HG03457 (cell line): ENCODE data around the gene PANK3.
A peak's percentile ranks its signal among the peaks of the same experiment; 100 is the strongest.

ENCODE experiments used
- ATAC-seq: cut with Tn5 transposase; IDR thresholded peaks from one replicate; pipeline ENCODE4 v1.9.1; 2021; ENCODE audit warnings: moderate number of reproducible peaks; ENCODE audit not compliant: unreplicated experiment

Gene PANK3

DNA sequence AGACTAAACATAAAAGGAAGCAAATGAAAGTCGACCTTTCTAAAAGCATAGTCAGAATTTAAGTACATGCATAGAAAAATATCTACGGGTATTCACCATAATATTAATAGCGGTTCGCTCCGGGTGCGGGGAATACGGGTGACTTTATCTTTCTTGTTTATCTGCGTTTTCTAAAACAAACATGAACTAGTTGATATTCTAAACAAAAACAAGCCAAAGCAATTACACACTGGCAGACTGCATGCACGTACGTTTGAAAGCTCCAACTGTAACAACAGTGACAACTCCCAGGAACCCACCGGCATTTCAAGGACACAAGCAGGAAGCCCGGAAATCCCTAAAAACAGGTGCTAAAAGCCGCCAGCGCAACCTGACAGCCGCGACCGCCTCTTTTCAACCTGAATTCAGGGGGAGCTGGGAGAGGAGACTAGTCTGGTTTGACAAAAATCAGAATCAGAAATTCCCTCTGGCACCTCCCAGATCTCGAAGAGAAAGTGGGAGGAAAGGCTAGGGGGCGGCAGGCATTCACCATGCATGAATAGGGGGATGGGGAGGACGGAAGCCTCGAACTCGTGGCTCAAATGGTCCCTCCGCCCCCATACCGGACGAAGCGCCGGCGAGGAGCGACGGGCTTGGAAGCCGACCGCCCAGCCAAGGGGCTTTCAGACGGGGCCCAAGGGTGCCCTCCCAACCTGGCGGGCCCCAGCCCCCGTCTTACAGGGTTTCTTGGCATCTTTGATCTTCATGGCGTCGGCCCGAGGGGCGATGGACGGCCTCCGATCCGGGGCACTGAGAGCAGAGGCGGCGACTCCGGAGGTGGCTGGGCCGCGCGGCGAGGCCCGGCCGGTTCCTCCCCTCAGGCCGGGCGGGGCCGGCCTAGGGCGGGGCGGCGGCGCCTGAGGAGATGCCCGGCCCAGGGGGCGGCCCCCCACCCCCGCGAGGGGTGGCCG, at the start of gene PANK3:
Gene PANK3, minus strand, starts transcription at position 831 of the 950 bp plus-strand sequence. Its CDS starts 85 bp downstream, at position 746.
- peak; percentile 47 for ATAC-seq

DNA sequence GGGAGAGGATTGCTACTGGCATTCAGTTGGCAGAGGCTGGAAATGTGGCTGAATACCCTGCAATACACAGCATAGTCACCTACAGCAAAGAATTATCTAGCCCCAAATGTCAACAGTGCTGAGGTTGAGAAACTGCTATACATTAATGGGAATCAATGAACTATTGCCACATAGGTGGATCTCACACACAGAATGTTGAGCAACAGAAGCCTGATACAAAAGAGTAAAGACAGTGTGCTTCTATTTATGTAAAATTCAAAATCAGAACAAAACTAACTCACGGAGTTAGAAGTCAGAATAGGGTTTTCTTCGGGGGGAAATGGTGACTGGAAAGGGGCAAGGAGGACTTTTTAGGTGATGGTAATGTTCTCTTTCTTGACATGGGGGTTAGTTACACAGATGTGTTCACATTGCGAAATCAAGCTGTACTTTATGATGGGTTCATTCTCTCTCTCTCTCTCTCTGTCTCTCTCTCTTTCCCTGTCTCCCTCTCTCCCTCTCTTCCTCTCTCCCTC, 45.7 kb upstream of the PANK3 start:
- ATAC-seq = no peak

DNA sequence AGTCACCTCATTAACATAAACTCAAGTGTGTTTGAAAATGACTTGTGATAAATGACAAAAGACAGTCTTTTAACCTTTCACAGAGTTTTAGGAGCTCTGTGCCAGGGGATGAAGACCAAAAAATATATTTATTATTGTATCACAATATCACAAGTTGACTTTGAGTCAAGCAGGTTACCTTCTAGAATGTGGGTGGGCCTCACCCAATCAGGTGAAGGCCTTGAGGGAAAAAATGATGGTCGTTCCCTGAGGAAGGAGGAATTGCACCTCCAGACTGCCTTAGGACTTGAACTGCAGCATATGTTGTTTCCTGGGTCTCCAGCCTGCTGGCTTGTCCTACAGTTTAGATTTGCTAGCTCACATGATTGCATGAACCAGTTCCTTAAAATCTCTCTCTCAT, 41.6 kb upstream of the PANK3 start:
- no peak for ATAC-seq

DNA sequence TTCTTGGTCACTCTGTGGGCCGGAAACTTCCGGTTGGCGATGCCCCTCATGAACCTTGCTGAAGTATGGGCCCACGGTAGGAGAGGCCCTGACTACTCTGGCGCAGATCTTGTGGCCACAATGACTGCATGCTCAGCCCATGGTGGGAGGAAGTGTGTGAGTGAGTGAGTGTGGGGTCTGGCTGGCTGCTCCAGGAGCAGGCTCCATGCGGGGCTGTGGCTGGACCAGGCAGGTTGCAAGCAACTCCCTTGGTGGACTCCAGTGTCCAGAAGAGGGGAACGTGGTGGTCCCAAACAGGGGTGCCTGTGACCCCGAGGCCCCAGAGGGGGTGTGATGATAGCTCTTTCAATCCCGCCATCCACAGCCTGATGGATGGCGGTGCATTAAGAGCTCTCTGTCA, 35.5 kb upstream of the PANK3 start:
- ATAC-seq = no peak

DNA sequence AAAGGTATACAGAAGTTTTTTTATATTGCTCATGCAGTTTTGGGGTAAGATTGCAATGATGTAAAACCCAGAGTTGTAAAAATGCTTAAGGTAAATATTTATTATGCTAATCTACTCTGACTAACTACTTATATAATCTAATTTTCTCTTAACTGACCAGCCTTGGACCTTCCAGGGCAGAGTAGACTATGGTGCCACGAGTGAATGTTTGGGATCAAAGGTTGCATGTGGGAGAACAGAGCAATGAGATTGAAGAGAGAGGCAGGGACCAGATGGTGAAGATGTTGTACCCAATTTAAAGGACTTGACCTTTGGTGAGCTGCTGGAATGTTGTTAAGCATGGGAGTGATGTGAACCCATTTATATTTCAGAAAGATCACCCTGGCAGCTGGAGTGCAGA, 34.8 kb upstream of the PANK3 start:
- ATAC-seq = no peak

DNA sequence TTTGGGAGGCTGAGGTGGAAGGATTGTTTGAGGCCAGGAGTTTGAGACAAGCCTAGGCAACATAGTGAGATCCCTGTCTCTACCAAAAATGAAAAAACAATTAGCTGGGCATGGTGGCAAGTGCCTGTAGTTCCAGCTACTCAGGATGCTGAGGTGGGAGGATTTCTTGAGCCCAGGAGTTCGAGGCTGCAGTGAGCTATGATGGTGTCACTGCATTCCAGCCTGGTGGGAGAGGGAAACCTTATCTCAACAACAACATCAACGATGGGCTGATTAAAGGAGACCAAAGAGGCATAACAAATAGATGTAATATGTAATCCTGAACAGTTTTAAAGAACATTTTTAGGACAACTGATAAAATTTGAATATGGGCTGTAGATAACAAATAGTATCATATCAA, 34.2 kb upstream of the PANK3 start:
- ATAC-seq = no peak

DNA sequence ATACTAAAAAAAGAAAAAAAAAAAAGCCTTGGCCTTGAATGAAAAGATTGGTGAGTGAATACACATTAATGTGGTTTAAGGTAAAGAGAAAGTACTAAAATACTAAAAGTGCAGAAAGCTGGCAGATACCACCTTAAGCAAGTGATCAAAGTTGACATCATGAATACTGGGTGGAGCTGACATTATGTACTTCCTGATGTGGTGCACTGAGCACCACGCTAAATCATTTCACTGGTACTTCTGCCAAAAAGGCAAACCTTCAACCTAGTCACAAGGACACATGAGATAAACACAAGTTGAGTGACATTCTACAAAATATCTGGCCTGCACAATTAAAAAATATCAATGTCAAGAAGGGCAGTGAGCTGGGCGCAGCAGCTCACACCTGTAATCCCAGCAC, 33.8 kb upstream of the PANK3 start:
- ATAC-seq = no peak

DNA sequence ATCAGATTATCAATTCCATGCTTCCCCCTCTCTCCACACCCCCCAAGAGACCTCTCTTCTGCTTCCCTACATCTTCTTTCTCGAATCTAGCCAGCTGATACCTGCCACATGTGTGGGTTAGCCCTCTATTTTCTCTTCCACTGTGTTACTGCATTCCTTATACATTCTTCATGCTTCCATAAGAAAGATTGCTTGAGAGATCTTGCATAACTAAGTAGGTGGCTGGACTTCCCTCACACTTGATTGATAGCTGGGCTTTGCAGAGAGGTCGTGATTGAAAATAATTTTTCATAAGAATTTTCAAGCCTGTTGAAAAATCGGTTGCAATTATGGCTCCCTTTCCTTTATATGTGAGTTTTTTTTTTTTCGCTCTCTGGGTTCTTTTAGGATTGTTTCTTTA, 33.0 kb upstream of the PANK3 start:
- ATAC-seq = no peak

DNA sequence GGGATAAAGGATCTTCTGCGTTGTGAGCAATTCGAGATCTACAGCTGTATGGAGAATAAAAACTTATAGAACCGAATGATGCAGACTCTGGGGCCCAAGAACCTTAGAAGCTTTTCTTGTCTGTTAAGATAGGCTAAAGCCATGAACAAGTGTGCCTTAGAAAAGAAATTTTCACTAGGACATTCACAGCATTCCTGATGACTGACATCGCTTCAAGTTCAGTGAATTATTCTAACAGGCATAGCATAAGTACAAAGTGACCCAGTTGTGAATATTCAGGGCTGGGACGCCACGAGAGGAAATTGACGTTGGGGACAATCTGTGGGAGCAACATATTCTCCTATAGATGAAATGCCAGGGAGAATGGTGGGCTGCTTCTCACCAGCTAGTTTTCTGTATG, 32.0 kb upstream of the PANK3 start:
- ATAC-seq = no peak

DNA sequence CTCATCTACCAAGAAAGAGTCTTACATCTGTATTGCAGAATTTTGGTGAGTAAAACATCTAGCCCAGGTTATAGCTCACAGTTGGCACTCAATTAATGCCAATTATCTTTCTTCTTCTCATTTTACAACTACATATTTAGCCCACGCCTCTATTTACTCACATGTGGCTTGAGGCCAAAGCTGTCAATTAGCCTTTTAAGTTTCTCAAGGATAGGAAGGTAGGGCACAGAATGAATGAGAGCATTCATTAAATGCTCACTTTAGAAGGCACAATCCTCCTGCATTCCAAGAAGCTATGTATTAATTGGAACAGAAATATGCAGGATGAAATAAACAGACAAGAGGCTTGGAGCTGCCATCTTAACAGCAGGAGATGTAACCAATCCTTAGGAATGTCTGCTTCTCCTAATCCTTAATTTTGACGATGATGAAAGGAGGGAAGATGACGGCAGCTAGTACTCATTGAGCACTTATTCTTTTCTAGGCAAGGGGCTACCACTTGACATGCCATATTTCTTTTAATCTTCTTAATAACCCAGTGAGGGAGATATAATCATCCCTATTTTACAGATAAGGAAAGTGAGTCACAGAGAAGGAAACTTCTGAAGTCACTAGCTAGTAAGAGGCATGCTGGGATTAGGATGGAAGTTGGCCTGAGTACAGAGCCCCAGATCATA, 30.8 kb upstream of the PANK3 start:
- ATAC-seq = no peak

DNA sequence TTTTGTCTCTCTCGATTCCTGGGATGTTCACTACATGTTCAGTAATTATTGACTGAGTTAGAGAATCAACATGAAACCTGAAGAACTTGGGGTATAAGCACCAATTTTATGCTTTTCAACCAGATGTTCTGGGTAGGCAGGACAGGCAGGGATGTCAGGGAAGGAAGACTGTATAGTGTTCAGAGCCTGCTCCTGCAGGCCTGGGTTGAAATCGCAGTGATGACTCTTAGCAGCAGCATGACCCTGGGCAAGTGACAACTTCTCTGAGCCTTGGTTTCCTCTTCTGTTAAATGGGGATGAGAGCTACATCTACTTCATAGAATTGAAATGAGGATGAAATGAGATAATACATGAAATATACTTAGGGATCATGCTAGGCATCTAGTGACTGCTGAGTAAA, 29.7 kb upstream of the PANK3 start:
- ATAC-seq = no peak

DNA sequence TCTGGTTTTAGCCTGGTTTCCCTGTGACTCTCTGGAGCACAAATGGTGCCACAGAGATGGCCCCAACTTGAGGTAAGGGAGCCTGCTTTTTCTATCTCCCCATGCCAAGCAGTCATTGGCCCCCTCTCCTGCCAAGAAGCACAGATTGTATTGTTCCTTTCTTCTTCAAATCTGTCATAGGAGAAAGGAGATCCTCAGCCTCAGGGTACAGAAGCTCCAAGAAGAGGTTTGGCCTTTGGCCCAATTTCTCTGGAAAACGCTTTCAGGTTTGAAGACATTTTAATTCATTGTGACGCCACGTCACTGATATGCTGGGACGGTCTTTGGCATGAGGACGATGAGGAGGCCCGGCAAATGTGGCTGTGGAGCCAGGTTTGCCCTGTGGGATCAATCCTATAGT, 29.2 kb upstream of the PANK3 start:
- ATAC-seq = no peak

DNA sequence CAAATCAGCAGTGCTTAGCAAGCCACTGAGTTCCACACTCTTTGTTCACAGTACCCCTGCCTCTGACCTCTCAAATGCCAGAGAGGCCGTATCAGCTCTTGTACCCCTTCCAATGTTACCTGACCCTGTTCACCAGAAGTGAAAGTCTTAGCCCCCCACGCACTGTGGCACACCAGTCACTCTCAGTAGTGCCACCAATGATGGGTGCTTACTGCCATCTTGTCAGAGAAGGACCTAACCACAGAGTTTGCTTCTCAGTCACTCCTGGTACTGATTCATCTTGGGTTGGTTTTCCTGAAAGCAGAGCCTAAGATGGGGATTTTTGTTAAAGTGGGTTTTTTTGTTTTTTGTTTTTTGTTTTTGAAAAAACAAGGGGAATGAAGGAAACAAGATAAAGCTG, 28.8 kb upstream of the PANK3 start:
- peak; percentile 64 for ATAC-seq

DNA sequence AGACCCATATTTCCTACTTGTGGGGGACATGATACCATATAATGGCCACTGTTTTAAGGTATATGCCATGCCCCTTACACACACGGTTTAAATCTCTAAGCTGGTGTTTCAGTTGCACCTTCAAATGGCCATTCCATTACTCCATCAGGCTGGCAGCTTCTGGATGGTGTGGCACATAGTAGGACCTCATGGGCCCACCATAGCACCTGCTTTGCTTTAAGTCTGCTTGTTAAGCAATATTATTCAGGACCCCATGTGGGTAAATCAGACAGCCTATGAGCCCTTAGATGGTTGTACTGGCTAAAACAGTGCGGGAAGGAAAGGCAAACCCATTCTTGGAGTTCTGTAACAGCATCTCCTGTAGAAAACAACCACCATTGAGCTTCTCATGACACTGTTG, 27.4 kb upstream of the PANK3 start:
- ATAC-seq = no peak

DNA sequence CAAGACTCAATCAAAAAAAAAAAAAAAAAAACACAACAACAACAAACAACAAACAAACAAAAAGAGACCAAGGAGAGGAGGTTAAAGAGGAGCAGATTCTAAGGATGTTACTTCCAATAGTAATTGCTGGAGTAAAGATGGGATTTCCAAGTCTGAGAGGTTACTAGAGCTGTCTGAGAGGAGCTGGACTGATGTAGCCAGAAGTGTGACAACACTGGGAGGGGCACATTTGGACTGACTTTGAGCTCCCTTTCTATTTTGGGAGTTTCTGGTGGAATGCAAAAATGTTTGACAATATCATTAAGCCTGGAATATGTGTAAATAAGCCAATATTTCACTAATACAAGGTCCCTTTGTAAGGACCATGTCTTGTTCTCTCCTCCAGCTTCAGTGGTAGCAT, 25.3 kb upstream of the PANK3 start:
- no peak for ATAC-seq

DNA sequence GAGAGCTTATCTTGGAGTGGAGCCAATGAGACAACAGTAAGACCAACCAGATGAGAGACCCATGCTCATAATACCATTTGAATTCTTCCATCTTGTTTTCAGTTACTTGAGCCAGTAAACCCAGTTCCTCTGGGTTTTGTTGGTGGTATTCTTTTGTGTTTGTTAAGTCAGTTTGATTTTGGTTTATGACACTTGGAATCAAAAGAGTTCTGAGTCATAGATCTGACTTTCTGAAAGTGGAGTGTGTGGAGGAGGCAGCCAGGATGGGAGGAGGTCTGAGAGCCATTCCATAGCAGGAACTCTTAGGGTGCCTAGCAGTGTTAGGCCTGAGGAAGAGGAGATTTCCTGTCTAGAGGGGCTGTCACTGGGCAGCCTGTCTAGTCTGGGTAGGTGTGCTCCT, 24.6 kb upstream of the PANK3 start:
- no peak for ATAC-seq

DNA sequence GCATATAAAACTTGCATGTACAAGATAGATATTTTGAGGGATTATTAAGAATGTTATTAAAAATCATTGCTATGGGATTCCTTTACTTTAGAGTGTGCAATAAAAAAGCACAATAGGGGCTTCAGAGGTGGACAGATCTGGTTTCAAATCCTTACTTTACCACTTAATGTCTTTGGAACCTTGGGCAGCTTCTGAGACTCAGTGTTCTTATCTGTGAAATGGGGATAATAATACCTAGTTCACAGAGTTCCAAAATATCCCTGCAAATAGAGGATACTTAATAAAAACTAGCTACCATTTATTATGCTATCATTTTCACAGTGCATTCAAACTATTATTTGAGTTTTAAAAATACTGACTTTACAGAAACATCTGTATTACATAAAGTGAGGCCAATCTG, 23.3 kb upstream of the PANK3 start:
- no peak for ATAC-seq

DNA sequence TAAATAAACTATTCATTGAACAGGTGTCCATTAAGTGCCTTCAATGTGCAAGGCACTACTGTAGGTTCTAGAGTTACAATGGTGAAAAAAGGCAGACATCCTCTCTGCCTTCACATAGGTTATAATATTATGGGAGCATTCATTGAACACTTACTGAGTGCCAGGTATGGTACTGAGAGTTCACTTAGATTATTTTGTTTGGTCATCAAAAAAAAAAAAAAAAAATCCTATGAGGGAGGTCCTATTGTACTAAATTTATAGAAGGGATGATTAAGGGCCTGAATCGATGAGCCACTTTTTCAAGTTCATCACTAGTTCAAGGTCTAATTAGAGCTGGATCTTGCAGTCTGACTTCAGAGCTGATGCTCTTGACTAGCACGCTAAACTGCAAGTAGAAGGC, 22.8 kb upstream of the PANK3 start:
- no peak for ATAC-seq

DNA sequence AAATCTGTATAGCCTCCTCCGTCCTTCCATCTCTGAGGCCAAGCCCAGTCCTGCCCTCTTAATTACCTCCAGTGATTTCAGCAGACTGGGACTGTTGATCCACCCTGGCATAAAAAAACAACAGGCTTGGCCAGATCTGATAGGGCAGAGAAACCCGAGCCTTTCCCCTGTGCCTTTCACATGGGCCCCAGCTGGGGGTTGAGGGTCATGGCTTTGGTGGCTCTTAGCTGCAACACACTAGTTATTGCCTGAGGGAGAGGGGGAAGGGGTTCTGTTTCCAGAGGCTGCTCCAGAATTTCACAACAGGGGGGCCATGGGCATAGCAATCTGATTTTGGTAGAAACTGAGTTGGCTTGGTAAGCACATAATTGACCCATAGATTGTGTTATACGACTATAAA, 21.2 kb upstream of the PANK3 start:
- ATAC-seq = no peak

DNA sequence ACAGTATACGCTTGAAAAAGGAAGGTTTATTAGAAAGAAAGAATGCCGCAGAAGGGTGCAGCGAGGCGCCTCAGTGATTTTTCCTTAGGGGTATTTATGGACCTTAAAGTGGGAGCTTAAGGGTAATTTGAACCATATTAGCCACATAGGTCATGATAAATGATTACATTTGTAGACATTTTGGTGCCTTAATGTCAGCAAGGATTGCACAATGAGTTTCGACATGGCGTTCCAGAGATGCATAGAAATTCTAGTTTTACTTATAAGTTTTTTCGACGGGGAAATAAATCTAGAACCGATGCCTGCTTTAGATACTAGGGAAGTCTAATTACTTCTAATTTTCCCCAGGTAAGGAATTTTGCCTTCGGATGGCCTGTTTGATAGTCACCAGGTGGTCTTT, 20.7 kb upstream of the PANK3 start:
- ATAC-seq = no peak

DNA sequence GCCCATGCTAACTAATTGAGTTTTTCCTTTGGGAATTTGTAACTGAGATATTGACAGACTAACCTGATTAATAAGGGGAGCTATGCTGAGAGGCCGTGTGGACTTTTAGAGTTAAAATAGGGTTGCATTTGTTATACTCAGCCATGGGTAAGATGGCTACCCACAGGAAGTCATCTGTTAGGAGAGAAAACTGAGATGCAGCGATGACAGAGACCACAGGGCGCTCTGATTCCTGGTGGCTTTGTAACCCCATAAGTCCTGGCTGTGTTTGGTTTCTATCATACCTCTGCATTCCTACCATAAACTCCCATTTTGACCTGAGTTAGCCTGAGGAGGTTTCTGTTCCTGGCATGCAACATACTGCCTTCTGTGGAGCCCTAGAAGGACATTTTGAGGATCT, 19.5 kb upstream of the PANK3 start:
- no peak for ATAC-seq

DNA sequence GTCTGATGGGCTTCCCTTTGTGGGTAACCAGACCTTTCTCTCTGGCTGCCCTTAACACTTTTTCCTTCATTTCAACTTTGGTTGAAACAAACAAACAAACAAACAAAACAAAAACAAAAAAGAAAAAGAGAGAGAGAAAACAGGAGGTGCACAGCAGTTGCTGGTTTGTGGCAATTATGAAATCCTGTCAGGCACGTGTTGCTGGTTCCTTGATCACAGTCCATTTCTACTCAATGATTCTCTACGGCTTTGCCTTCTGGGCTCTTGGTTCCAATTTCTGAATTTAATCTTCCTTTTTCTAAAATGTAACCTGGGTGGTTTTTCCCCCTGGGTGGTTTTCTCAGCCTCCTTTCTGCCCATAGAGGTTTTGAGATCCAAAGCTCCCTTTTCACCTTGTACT, 17.8 kb upstream of the PANK3 start:
- ATAC-seq = no peak
